B cell (primary cell): ENCODE data around the gene ESRRA. TPM values are rescaled to one million over a fixed set of nuclear protein-coding genes. Genes with fewer than 3 reads are reported as not detected.

ENCODE experiments used
- ATAC-seq: fragments of 200-7000 bp; cut with Tn5 transposase; one replicate; pipeline ENCODE4 v1.10.0; 2021; ENCODE audit warnings: low read depth, mild to moderate bottlenecking, moderate number of reproducible peaks, moderate library complexity
- CTCF ChIA-PET: fragments of 350-600 bp; sonication (Branson Sonifier 250); formaldehyde crosslinking; loops from one replicate; lab custom pipeline; 2021; ENCODE audit warnings: antibody characterized with exemption, inconsistent platforms; lab: Charles Lee
- POLR2A ChIA-PET: fragments of 350-600 bp; sonication (Branson Sonifier 250); formaldehyde crosslinking; loops from one replicate; lab custom pipeline; 2021; ENCODE audit warnings: antibody characterized with exemption; lab: Charles Lee
- DNase-seq: peaks from one replicate; pipeline ENCODE4 v3.0.0; 2013
- H2AFZ ChIP-seq: 2 replicates; pipeline ENCODE4 v1.6.1; 2012; ENCODE audit warnings: mild to moderate bottlenecking, low read depth, low read length; ENCODE audit not compliant: insufficient read depth, poor library complexity, severe bottlenecking
- H3K27ac ChIP-seq, 2 donors: 1 replicate in 1 of 2; 2 replicates in 1 of 2; pipeline ENCODE4 v1.5.1; 2012 to 2013; ENCODE audit warnings: low read length in 2 of 2, mild to moderate bottlenecking in 2 of 2, moderate library complexity in 1 of 2
- H3K27me3 ChIP-seq, 4 experiments: fragments of 200-600 bp in 1 of 4; sonication (generic) in 1 of 4; replicated peaks in 1 of 4; 1 replicate in 2 of 4; 2 replicates in 2 of 4; pipeline versions ENCODE4 v1.6.1 to v1.7.0; 2013 to 2016; ENCODE audit warnings: low read length in 3 of 4, mild to moderate bottlenecking in 2 of 4, mixed read lengths in 1 of 4, moderate library complexity in 1 of 4; ENCODE audit not compliant: insufficient read depth in 4 of 4, control insufficient read depth in 3 of 4; ENCODE audit errors: control extremely low read depth in 1 of 4
- H3K36me3 ChIP-seq, 2 experiments: replicated peaks in 1 of 2; 1 replicate in 1 of 2; 2 replicates in 1 of 2; pipeline versions ENCODE4 v1.6.1 to v1.7.1; 2013; ENCODE audit warnings: low read length in 1 of 2; ENCODE audit not compliant: insufficient read depth in 2 of 2, control insufficient read depth in 1 of 2; ENCODE audit errors: control extremely low read depth in 1 of 2, extremely low read depth in 1 of 2
- H3K4me1 ChIP-seq, 2 donors: fragments of 200-600 bp in 1 of 2; sonication (generic) in 1 of 2; 1 replicate in 1 of 2; 2 replicates in 1 of 2; pipeline versions ENCODE4 v1.5.1 to v1.6.1; 2013 to 2017; ENCODE audit warnings: low read length in 2 of 2; ENCODE audit not compliant: control insufficient read depth in 2 of 2, insufficient read depth in 2 of 2
- H3K4me2 ChIP-seq: replicated peaks from 2 replicates; pipeline ENCODE3; 2012; ENCODE audit warnings: mild to moderate bottlenecking, low read depth, low read length; ENCODE audit not compliant: poor library complexity, severe bottlenecking
- H3K4me3 ChIP-seq, 5 experiments: fragments of 200-600 bp in 1 of 5; sonication (generic) in 1 of 5; 1 replicate in 3 of 5; 2 replicates in 2 of 5; pipeline versions ENCODE4 v1.5.1 to v1.7.0; 2011 to 2016; ENCODE audit warnings: low read length in 4 of 5, mild to moderate bottlenecking in 4 of 5, low read depth in 2 of 5, control low read depth in 1 of 5, moderate library complexity in 1 of 5; ENCODE audit not compliant: insufficient read depth in 1 of 5; ENCODE audit errors: control extremely low read depth in 1 of 5, extremely low read depth in 1 of 5
- H3K79me2 ChIP-seq: fragments of 200-600 bp; sonication (generic); one replicate; pipeline ENCODE4 v1.6.0; 2016; ENCODE audit warnings: low read length; ENCODE audit not compliant: control insufficient read depth, insufficient read depth
- H3K9ac ChIP-seq: fragments of 200-600 bp; sonication (generic); 2 replicates; pipeline ENCODE4 v1.6.1; 2017; ENCODE audit warnings: mild to moderate bottlenecking, low read length, moderate library complexity
- H3K9me3 ChIP-seq, 3 donors: one replicate each; pipeline versions ENCODE4 v1.6.1 to v1.7.1; 2013; ENCODE audit warnings: low read length in 2 of 3; ENCODE audit not compliant: control insufficient read depth in 2 of 3, insufficient read depth in 1 of 3; ENCODE audit errors: control extremely low read depth in 1 of 3
- H4K20me1 ChIP-seq: 2 replicates; pipeline ENCODE4 v1.6.0; 2012; ENCODE audit warnings: mild to moderate bottlenecking, low read length; ENCODE audit not compliant: insufficient read depth, control insufficient read depth, poor library complexity, severe bottlenecking
- H3K27ac Mint-ChIP-seq: one replicate; pipeline ENCODE4 v1.8.0; 2021; ENCODE audit warnings: mixed read lengths
- H3K27me3 Mint-ChIP-seq: one replicate; pipeline ENCODE4 v1.8.0; 2021; ENCODE audit warnings: mixed read lengths
- H3K4me1 Mint-ChIP-seq: one replicate; pipeline ENCODE4 v1.8.0; 2021; ENCODE audit warnings: mixed read lengths
- H3K4me3 Mint-ChIP-seq: one replicate; pipeline ENCODE4 v1.8.0; 2021; ENCODE audit warnings: mixed read lengths
- H3K9me3 Mint-ChIP-seq: one replicate; pipeline ENCODE4 v1.8.0; 2022; ENCODE audit warnings: mixed read lengths; ENCODE audit not compliant: insufficient read depth
- EZH2 ChIP-seq: IDR thresholded peaks from 2 replicates; pipeline ENCODE4 v1.6.1; 2012; ENCODE audit warnings: borderline replicate concordance, low read depth, mild to moderate bottlenecking, moderate library complexity, low read length; ENCODE audit not compliant: insufficient read depth, poor library complexity, severe bottlenecking
- WGBS: methylation state at CpG from one replicate; pipeline ENCODE4 v1.1.5; 2013; ENCODE audit warnings: missing lambda C conversion rate; ENCODE audit not compliant: insufficient coverage; 5-methylcytosine and 5-hydroxymethylcytosine counted together
- intact Hi-C: fragments of 100-400 bp; cut with micrococcal nuclease; formaldehyde crosslinking; loops from one replicate; pipeline ENCODE4 v1.10.0; 2022
- polyA plus RNA-seq: library from polyadenylated mRNA; depleted of rRNA; stranded (reverse); fragments of >200 nt; gene quantifications from 2 replicates; pipeline ENCODE4 v1.2.3, GENCODE V29; 2012
- total RNA-seq, 2 donors: library from RNA; stranded (reverse); fragments of 120-200 nt in 1 of 2; gene quantifications; 1 replicate in 1 of 2; 2 replicates in 1 of 2; pipeline versions ENCODE4 v1.2.3 to v1.2.4, GENCODE V29; 2013 to 2022
- TF ChIP-seq, protein P1 (sequence below): fragments of 200-600 bp; IDR thresholded peaks from one replicate; pipeline ENCODE4 v1.8.0; 2022; ENCODE audit warnings: antibody characterized with exemption, mild to moderate bottlenecking

Gene ESRRA
- total and polyA plus RNA-seq, 2 donors (not counting 1 experiment from before 2014, with no cell fraction given), result 16.3 to 39.6 TPM

DNA sequence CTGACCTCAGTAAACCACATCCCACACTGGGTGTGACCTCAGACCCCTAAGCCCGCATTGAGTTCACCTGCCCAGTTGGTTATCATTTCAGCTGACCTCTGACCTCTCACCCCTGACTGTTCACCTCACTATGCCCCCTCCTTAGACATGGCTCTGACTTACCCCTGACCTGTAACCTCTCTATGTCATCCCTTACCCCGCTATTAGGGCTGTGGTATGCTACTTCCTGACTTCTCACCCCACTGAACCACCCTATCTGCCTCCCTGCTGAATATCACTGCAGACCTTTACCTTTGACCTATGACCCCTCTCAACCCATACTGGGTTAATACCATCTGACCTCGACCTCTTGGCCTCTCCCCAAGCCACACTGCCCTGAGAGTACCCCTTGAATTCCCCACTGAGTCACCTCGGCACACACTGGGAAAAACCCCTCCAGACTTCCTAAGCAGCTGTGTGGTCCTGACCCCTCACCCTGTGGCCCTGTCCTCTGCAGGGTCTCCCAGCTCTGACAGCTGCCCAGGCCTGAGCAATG is 45.7 kb upstream of the ESRRA start:
- 95% methylated on average over 4 of the region's 4 CpGs for WGBS
- Histone ChIP-seq H3K4me1 (no peaks in the 10 kb centered on the region), H3K4me2 (no peak overlapping the region), H2AFZ (no peak overlapping the region), H3K79me2 (no peaks in the 10 kb centered on the region), H3K27me3 (no peaks in the 10 kb centered on the region), H4K20me1 (no peaks in the 10 kb centered on the region), H3K36me3 (no peaks in the 10 kb centered on the region), H3K27ac (no peak overlapping the region), H3K9me3 (no peaks in the 10 kb centered on the region), H3K9ac (no peak overlapping the region), H3K4me3 (no peak overlapping the region)
- intact Hi-C loops, result no loop called here
- H3K4me1 Mint-ChIP-seq, result no peaks in the 10 kb centered on the region
- no peak overlapping the region for H3K27ac Mint-ChIP-seq
- TF ChIP-seq, protein P1, sequence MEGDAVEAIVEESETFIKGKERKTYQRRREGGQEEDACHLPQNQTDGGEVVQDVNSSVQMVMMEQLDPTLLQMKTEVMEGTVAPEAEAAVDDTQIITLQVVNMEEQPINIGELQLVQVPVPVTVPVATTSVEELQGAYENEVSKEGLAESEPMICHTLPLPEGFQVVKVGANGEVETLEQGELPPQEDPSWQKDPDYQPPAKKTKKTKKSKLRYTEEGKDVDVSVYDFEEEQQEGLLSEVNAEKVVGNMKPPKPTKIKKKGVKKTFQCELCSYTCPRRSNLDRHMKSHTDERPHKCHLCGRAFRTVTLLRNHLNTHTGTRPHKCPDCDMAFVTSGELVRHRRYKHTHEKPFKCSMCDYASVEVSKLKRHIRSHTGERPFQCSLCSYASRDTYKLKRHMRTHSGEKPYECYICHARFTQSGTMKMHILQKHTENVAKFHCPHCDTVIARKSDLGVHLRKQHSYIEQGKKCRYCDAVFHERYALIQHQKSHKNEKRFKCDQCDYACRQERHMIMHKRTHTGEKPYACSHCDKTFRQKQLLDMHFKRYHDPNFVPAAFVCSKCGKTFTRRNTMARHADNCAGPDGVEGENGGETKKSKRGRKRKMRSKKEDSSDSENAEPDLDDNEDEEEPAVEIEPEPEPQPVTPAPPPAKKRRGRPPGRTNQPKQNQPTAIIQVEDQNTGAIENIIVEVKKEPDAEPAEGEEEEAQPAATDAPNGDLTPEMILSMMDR, result no peak
- TF ChIP-seq EZH2, result no peak
- H3K9me3 Mint-ChIP-seq, result no peaks in the 10 kb centered on the region
- ChIA-PET CTCF (interaction anchor here (0.6 kb wide), 1 partner anchor 10 kb away, joined by 3 read pairs; no protein-coding TSS in a partner anchor), POLR2A (interaction anchor here (0.6 kb wide), 1 partner anchor 68 kb away, joined by 4 read pairs; no protein-coding TSS in a partner anchor)
- DNase-seq, result no peak
- no peak for ATAC-seq
- H3K27me3 Mint-ChIP-seq, result no peaks in the 10 kb centered on the region
- H3K4me3 Mint-ChIP-seq, result no peak overlapping the region

- CTCF ChIA-PET, result no interaction called here
Observed at GRCh38 chr11:64260147-64260708, 45.1 kb upstream of the ESRRA start.

More at GRCh38 chr11:64260147-64260708, 45.1 kb upstream of the ESRRA start:
- Mint-ChIP-seq H3K9me3 (no peaks in the 10 kb centered on the region), H3K27ac (no peak overlapping the region), H3K4me1 (no peaks in the 10 kb centered on the region), H3K27me3 (no peaks in the 10 kb centered on the region), H3K4me3 (no peak overlapping the region)
- intact Hi-C loops, result no loop called here
- ATAC-seq (no peak), DNase-seq (no peak)
- WGBS, result 84% methylated on average over 4 of the region's 6 CpGs
- Histone ChIP-seq H3K36me3 (no peaks in the 10 kb centered on the region), H3K4me1 (no peaks in the 10 kb centered on the region), H3K4me2 (no peak overlapping the region), H3K27me3 (no peaks in the 10 kb centered on the region), H2AFZ (no peak overlapping the region), H3K9me3 (no peaks in the 10 kb centered on the region), H3K79me2 (no peaks in the 10 kb centered on the region), H3K4me3 (no peak overlapping the region), H3K9ac (no peak overlapping the region), H3K27ac (no peak overlapping the region), H4K20me1 (no peaks in the 10 kb centered on the region)
- POLR2A ChIA-PET, result no interaction called here
- TF ChIP-seq, protein P1, result no peak
- no peak for TF ChIP-seq EZH2
